ENCODE results near the gene C22orf23.

Gene C22orf23

GRCh38 chr22:37896181-37896592, 57.2 kb downstream of the C22orf23 start:
- peak; percentile 34 for DNase-seq

- no peak for DNase-seq
Observed at GRCh38 chr22:37894939-37895670, 58.3 kb downstream of the C22orf23 start.

GRCh38 chr22:37893583-37893983, 59.8 kb downstream of the C22orf23 start:
- no peak for DNase-seq
